Right lobe of liver (tissue), 6 donors: ENCODE results near the gene PARP1. TPM values are rescaled to one million over a fixed set of nuclear protein-coding genes. Genes with fewer than 3 reads are reported as not detected.

Experiments
- ATAC-seq, 4 donors: fragments of 200-7000 bp; cut with Tn5 transposase; one replicate each; pipeline ENCODE4 v1.9.1; 2020; ENCODE audit warnings: mild to moderate bottlenecking in 4 of 4, moderate library complexity in 4 of 4
- DNase-seq, 3 donors: peaks; one replicate each; pipeline ENCODE4 v3.0.0-alpha.2; 2020
- H3K27ac ChIP-seq, 3 donors: fragments of 200-600 bp; one replicate each; pipeline ENCODE4 v1.8.0; 2022
- H3K27me3 ChIP-seq, 2 donors: fragments of 200-600 bp; one replicate each; pipeline ENCODE4 v1.8.0; 2022
- H3K36me3 ChIP-seq, 4 donors: fragments of 200-600 bp; sonication (generic) in 1 of 4; one replicate each; pipeline versions ENCODE4 v1.5.1 to v1.8.0; 2017 to 2022; ENCODE audit warnings: control low read depth in 1 of 4
- H3K4me1 ChIP-seq, 4 donors: fragments of 200-600 bp; sonication (generic) in 1 of 4; one replicate each; pipeline versions ENCODE4 v1.5.1 to v1.8.0; 2017 to 2022; ENCODE audit warnings: control low read depth in 1 of 4
- H3K4me3 ChIP-seq, 3 donors: fragments of 200-600 bp; one replicate each; pipeline ENCODE4 v1.8.0; 2022
- H3K9me3 ChIP-seq, 4 donors: fragments of 200-600 bp; sonication (generic) in 1 of 4; one replicate each; pipeline versions ENCODE4 v1.5.1 to v1.8.0; 2017 to 2022; ENCODE audit warnings: control low read depth in 1 of 4
- POLR2A ChIP-seq: fragments of 450-650 bp; IDR thresholded peaks from one replicate; pipeline ENCODE4 v1.6.1; 2017; ENCODE audit warnings: antibody characterized with exemption, mild to moderate bottlenecking
- WGBS: methylation state at CpG from one replicate; pipeline ENCODE4 v1.1.6; 2018; ENCODE audit warnings: low coverage, low lambda C conversion rate; ENCODE audit not compliant: insufficient coverage; ENCODE audit errors: missing lambda C conversion rate; 5-methylcytosine and 5-hydroxymethylcytosine counted together
- intact Hi-C, 2 donors: fragments of 100-400 bp; cut with DNase I; formaldehyde crosslinking; loops; one replicate each; pipeline versions ENCODE4 v1.11.2 to v1.14.1; 2022
- total RNA-seq, 6 experiments: library from RNA; depleted of rRNA in 2 of 6; stranded (reverse); fragments of >200 nt in 2 of 6; fragmentation: NEBNext Ultra II Directional in 3 of 6; extraction: Animal tissue kit (Norgen Biotek cat#: 25700) in 3 of 6; gene quantifications; one replicate each; pipeline versions ENCODE4 v1.1.0 to v1.2.4, GENCODE V29; 2016 to 2023
- TF ChIP-seq, protein P1 (sequence below), 4 donors: fragments of 200-600 bp in 3 of 4; fragments of 450-650 bp in 1 of 4; IDR thresholded peaks; one replicate each; pipeline versions ENCODE4 v1.5.1 to v1.8.0; 2016 to 2022; ENCODE audit warnings: antibody characterized with exemption in 4 of 4, mild to moderate bottlenecking in 2 of 4
- donor health status: DM: no; HTN: yes; CAD: no.
- donor health status: DM: no; HTN: no; CAD: no.
- donor health status: DM: no; HTN: no; CAD: no.
- donor health status: DM: no; HTN: yes; CAD: no.
- donor health status: DM: no; HTN: yes; CAD: no.

Gene PARP1
- total RNA-seq, 6 experiments from 2014 or later, result 38.2 to 74.3 (median 60.1) TPM

- TF ChIP-seq, protein P1, sequence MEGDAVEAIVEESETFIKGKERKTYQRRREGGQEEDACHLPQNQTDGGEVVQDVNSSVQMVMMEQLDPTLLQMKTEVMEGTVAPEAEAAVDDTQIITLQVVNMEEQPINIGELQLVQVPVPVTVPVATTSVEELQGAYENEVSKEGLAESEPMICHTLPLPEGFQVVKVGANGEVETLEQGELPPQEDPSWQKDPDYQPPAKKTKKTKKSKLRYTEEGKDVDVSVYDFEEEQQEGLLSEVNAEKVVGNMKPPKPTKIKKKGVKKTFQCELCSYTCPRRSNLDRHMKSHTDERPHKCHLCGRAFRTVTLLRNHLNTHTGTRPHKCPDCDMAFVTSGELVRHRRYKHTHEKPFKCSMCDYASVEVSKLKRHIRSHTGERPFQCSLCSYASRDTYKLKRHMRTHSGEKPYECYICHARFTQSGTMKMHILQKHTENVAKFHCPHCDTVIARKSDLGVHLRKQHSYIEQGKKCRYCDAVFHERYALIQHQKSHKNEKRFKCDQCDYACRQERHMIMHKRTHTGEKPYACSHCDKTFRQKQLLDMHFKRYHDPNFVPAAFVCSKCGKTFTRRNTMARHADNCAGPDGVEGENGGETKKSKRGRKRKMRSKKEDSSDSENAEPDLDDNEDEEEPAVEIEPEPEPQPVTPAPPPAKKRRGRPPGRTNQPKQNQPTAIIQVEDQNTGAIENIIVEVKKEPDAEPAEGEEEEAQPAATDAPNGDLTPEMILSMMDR (IDR thresholded peaks at IDR 0.05), result no peak
- no peak for TF ChIP-seq POLR2A
- Histone ChIP-seq H3K9me3 (no peaks in the 10 kb centered on the region), H3K27me3 (no peaks in the 10 kb centered on the region), H3K4me1 (no peaks in the 10 kb centered on the region), H3K36me3 (no peaks in the 10 kb centered on the region), H3K4me3 (no peak overlapping the region), H3K27ac (no peak overlapping the region)
- 50% methylated on average over 1 of the region's 1 CpG for WGBS
- intact Hi-C loops, result no loop called here
- ATAC-seq (no peak), DNase-seq (no peak)
These were observed 72.2 kb downstream of the PARP1 start for GRCh38 chr1:226335661-226336060.

- Histone ChIP-seq H3K36me3 (no peaks in the 10 kb centered on the region), H3K27me3 (no peaks in the 10 kb centered on the region), H3K4me3 (no peak overlapping the region), H3K9me3 (no peaks in the 10 kb centered on the region), H3K27ac (no peak overlapping the region), H3K4me1 (no peaks in the 10 kb centered on the region)
- ATAC-seq (no peak), DNase-seq (no peak)
- TF ChIP-seq, protein P1 (IDR thresholded peaks at IDR 0.05), result no peak
- TF ChIP-seq POLR2A, result no peak
- 33% methylated on average over 2 of the region's 2 CpGs for WGBS
- intact Hi-C loops, result no loop called here
These were observed 74.9 kb downstream of the PARP1 start for GRCh38 chr1:226332947-226333346.

GRCh38 chr1:226329237-226329636 is 78.7 kb downstream of the PARP1 start:
- intact Hi-C loops, result no loop called here
- WGBS, result 71% methylated on average over 3 of the region's 3 CpGs
- ATAC-seq (no peak), DNase-seq (no peak)
- H3K36me3 ChIP-seq, result no peaks in the 10 kb centered on the region
- no peaks in the 10 kb centered on the region for H3K4me1 ChIP-seq
- H3K27me3 ChIP-seq, result no peaks in the 10 kb centered on the region
- H3K27ac ChIP-seq, result no peak overlapping the region
- no peak overlapping the region for H3K4me3 ChIP-seq
- TF ChIP-seq, protein P1 (IDR thresholded peaks at IDR 0.05), result no peak
- TF ChIP-seq POLR2A, result no peak
- no peaks in the 10 kb centered on the region for H3K9me3 ChIP-seq

- no peaks in the 10 kb centered on the region for H3K9me3 ChIP-seq
- no peak overlapping the region for H3K27ac ChIP-seq
- 67% methylated on average over 2 of the region's 2 CpGs for WGBS
- no peak overlapping the region for H3K4me3 ChIP-seq
- intact Hi-C loops, result no loop called here
- no peaks in the 10 kb centered on the region for H3K27me3 ChIP-seq
- no peak for ATAC-seq
- TF ChIP-seq, protein P1 (IDR thresholded peaks at IDR 0.05), result no peak
- TF ChIP-seq POLR2A, result no peak
- no peaks in the 10 kb centered on the region for H3K36me3 ChIP-seq
- H3K4me1 ChIP-seq, result no peaks in the 10 kb centered on the region
- no peak for DNase-seq
These were observed 80.1 kb downstream of the PARP1 start for GRCh38 chr1:226327761-226328162.

DNA sequence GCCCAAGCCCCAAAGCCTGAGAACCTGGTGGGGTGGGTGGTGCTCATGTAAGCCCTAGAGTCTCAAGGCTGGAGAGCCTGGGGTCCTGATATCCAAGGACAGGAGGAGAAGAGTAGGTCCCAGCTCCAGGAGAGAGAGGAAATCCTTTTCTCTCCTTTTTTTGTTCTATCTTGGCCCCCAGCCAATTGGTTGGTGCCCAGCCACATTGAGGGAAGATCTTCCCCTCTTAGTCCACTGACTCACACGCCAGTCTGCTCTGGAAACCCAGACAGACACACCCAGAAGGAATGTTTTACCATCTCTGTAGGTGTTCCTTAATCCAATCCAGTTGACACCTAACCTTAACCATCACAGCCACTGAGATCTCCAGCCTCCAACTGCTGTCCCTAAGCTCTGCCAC is 82.7 kb downstream of the PARP1 start:
- 33% methylated on average over 1 of the region's 1 CpG for WGBS
- Histone ChIP-seq H3K36me3 (no peaks in the 10 kb centered on the region), H3K9me3 (no peaks in the 10 kb centered on the region), H3K27ac (no peak overlapping the region), H3K4me1 (no peaks in the 10 kb centered on the region), H3K27me3 (peaks cover 0 to 3% of the 10 kb centered on the region in 2 donors), H3K4me3 (no peak overlapping the region)
- intact Hi-C loops, result no loop called here
- no peak for DNase-seq
- ATAC-seq, result no peak
- TF ChIP-seq POLR2A, result no peak
- TF ChIP-seq, protein P1 (IDR thresholded peaks at IDR 0.05), result no peak
